Tibial nerve (tissue), 4 donors: ENCODE results near the gene MED12L. TPM values are rescaled to one million over a fixed set of nuclear protein-coding genes. Genes with fewer than 3 reads are reported as not detected.
A peak's percentile ranks its signal among the peaks of the same experiment; 100 is the strongest.
"Not testable (repeated sequence)": the region's sequence is repeated elsewhere in the genome, so short reads cannot be mapped to it uniquely, and the experiment has no call there.

Experiments
- DNase-seq, 2 donors: peaks; one replicate each; pipeline ENCODE4 v3.0.0-alpha.2; 2019; ENCODE audit warnings: low spot score in 2 of 2
- H3K27ac ChIP-seq, 4 donors: fragments of 200-600 bp; sonication (generic) in 3 of 4; one replicate each; pipeline ENCODE4 v1.5.1; 2017 to 2019; ENCODE audit warnings: mild to moderate bottlenecking in 1 of 4
- H3K27me3 ChIP-seq, 2 donors: fragments of 200-600 bp; sonication (generic) in 1 of 2; one replicate each; pipeline versions ENCODE4 v1.5.1 to v1.6.0; 2017 to 2019
- H3K36me3 ChIP-seq, 3 donors: fragments of 200-600 bp; sonication (generic); one replicate each; pipeline ENCODE4 v1.5.1; 2018 to 2019
- H3K4me1 ChIP-seq, 4 donors: fragments of 200-600 bp; sonication (generic) in 3 of 4; one replicate each; pipeline ENCODE4 v1.5.1; 2017 to 2019
- H3K4me3 ChIP-seq, 4 donors: fragments of 200-600 bp; sonication (generic) in 3 of 4; one replicate each; pipeline ENCODE4 v1.5.1; 2017 to 2019; ENCODE audit warnings: mild to moderate bottlenecking in 1 of 4, moderate library complexity in 1 of 4
- H3K9me3 ChIP-seq, 4 donors: fragments of 200-600 bp; sonication (generic) in 3 of 4; one replicate each; pipeline ENCODE4 v1.5.1; 2017 to 2019
- EP300 ChIP-seq, 2 donors: sonication (generic); formaldehyde crosslinking; IDR thresholded peaks; one replicate each; pipeline ENCODE4 v1.6.1; 2017; ENCODE audit warnings: antibody characterized with exemption in 2 of 2, mild to moderate bottlenecking in 1 of 2
- POLR2A ChIP-seq, 2 donors: fragments of 450-650 bp; IDR thresholded peaks; one replicate each; pipeline ENCODE4 v1.6.1; 2017; ENCODE audit warnings: antibody characterized with exemption in 2 of 2, mild to moderate bottlenecking in 2 of 2, moderate library complexity in 2 of 2
- whole genome bisulfite sequencing, 2 donors: methylation state at CpG; one replicate each; pipeline ENCODE4 v1.1.5; 2018; 5-methylcytosine and 5-hydroxymethylcytosine counted together
- total RNA-seq, 4 donors: library from RNA; depleted of rRNA; stranded (reverse); fragments of >200 nt; gene quantifications; one replicate each; pipeline ENCODE4 v1.1.0, GENCODE V29; 2016
- TF ChIP-seq, protein P1 (sequence below), 5 experiments: fragments of 200-600 bp in 3 of 5; fragments of 450-650 bp in 2 of 5; sonication (generic) in 3 of 5; IDR thresholded peaks; one replicate each; pipeline ENCODE4 v1.5.1; 2016 to 2019; ENCODE audit warnings: antibody characterized with exemption in 5 of 5, mild to moderate bottlenecking in 3 of 5, moderate library complexity in 2 of 5

MED12L gene
- total RNA-seq, 4 donors from 2014 or later, result 1.2 to 5.9 (median 2.4) TPM

DNA sequence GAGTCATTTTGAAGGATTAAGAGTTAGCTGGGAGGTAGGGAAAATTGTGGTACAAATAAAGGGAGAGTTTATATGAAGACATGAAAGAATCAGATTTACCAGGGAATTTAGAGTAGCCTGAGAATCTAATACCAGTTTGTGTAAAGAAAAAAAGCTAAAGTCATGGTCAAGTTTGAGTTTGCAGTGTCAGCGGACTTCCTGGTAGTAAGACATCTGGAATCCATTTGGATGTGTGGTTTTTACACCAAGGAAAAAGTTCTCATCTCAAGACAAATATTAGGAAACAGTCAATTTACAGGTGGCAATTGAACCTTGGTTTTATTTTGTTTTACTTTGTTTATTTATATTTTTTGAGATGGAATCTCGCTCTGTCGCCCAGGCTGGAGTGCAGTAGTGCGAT lies 300.6 kb downstream of the MED12L start:
- H3K9me3 ChIP-seq, result no peaks in the 10 kb centered on the region

DNA sequence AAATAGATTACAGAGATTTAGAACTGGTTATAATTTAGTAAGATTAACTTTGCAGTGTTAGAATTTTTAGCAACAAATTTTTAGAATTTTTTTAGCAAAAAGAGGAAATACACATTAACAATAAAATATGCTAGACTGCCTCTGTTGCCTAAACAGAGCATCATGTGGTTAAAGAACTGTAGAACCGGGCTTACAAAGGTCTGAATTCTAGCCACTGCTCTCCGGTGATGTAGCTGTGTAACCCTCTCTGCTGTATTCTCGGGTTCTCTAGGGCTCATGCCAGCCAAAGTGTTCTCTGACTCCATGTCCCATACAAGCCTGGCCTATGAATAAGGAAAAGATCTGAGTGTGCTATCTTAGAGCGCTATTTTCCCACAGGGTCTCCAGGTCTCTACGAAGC lies 302.0 kb downstream of the MED12L start:
- Histone ChIP-seq H3K36me3 (no peaks in the 10 kb centered on the region), H3K27me3 (no peaks in the 10 kb centered on the region), H3K9me3 (no peaks in the 10 kb centered on the region), H3K27ac (peak overlapping the region in 2 of 4 donors; percentile 29), H3K4me1 (peaks cover 0 to 36% (median 6%) of the 10 kb centered on the region in 4 donors), H3K4me3 (no peak overlapping the region)
- TF ChIP-seq POLR2A (IDR thresholded peaks at IDR 0.05), result no peak
- no peak for TF ChIP-seq EP300 (IDR thresholded peaks at IDR 0.05)
- TF ChIP-seq, protein P1, sequence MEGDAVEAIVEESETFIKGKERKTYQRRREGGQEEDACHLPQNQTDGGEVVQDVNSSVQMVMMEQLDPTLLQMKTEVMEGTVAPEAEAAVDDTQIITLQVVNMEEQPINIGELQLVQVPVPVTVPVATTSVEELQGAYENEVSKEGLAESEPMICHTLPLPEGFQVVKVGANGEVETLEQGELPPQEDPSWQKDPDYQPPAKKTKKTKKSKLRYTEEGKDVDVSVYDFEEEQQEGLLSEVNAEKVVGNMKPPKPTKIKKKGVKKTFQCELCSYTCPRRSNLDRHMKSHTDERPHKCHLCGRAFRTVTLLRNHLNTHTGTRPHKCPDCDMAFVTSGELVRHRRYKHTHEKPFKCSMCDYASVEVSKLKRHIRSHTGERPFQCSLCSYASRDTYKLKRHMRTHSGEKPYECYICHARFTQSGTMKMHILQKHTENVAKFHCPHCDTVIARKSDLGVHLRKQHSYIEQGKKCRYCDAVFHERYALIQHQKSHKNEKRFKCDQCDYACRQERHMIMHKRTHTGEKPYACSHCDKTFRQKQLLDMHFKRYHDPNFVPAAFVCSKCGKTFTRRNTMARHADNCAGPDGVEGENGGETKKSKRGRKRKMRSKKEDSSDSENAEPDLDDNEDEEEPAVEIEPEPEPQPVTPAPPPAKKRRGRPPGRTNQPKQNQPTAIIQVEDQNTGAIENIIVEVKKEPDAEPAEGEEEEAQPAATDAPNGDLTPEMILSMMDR (IDR thresholded peaks at IDR 0.05), result no peak
- WGBS, 2 donors, result 69 to 79% methylated on average over 5 of the region's 5 CpGs
- no peak for DNase-seq

More for the DNA sequence above, 300.6 kb downstream of the MED12L start:
- peak overlapping the region in 2 of 4 donors; percentile 81 to 84 for H3K27ac ChIP-seq
- no peak overlapping the region for H3K4me3 ChIP-seq
- no peaks in the 10 kb centered on the region for H3K36me3 ChIP-seq
- no peak for DNase-seq
- H3K27me3 ChIP-seq, result no peaks in the 10 kb centered on the region
- TF ChIP-seq, protein P1 (IDR thresholded peaks at IDR 0.05), result no peak
- peak in 1 of 2 donors; percentile 55 for TF ChIP-seq EP300 (IDR thresholded peaks at IDR 0.05)
- 52 to 75% methylated on average over 4 of the region's 4 CpGs for WGBS, 2 donors
- peaks cover 0 to 45% (median 7%) of the 10 kb centered on the region in 4 donors for H3K4me1 ChIP-seq

DNA sequence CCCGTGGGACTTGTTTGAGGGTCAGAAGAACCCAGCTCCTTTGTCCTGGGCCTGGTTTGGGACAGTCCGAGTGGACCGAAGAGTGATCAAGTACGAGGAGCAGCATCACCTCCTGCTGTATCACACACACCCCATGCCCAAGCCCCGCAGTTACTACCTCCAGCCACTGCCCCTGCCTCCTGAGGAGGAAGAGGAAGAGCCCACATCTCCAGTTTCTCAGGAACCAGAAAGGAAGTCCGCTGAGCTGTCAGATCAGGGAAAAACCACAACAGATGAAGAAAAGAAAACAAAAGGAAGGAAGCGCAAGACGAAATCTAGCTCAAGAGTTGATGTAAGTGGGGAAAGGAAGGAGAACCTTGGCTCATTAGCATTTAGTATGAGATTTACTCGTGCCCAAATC lies 302.4 kb downstream of the MED12L start:
- TF ChIP-seq EP300 (IDR thresholded peaks at IDR 0.05), result peak in 1 of 2 donors; percentile 39
- TF ChIP-seq, protein P1 (IDR thresholded peaks at IDR 0.05), result no peak
- TF ChIP-seq POLR2A (IDR thresholded peaks at IDR 0.05), result no peak
- 87 to 92% methylated on average over 9 of the region's 9 CpGs for WGBS, 2 donors
- Histone ChIP-seq H3K4me3 (no peak overlapping the region), H3K9me3 (no peaks in the 10 kb centered on the region), H3K4me1 (peaks cover 0 to 31% (median 4%) of the 10 kb centered on the region in 4 donors), H3K36me3 (no peaks in the 10 kb centered on the region), H3K27ac (peak overlapping the region in 2 of 4 donors; percentile 29), H3K27me3 (no peaks in the 10 kb centered on the region)
- DNase-seq, result no peak

DNA sequence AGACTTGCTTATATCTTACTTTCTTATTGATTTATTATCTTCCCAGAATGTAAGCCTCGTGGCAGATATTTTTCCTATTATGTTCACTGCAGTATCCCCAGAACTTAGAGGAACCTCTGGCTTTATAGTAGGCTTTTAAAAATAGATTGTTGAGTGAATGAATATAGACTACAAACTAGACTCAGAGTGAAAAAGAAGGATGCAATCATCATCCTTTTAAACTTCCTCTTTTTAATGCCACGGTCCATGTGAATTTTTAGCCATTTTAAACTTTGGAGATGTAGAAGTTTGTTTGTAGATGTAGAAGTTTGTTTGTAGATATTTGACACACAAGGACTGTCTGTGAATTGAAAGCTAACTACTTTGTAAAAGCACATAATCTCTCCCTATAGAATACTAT lies 306.3 kb downstream of the MED12L start:
- H3K27ac ChIP-seq, result no peak overlapping the region
- no peaks in the 10 kb centered on the region for H3K9me3 ChIP-seq
- WGBS, 2 donors, result 74% methylated on average over 2 of the region's 2 CpGs
- peaks cover 0 to 4% (median 0%) of the 10 kb centered on the region in 4 donors for H3K4me1 ChIP-seq
- H3K27me3 ChIP-seq, result no peaks in the 10 kb centered on the region
- TF ChIP-seq EP300 (IDR thresholded peaks at IDR 0.05) (no peak), POLR2A (IDR thresholded peaks at IDR 0.05) (no peak)
- TF ChIP-seq, protein P1 (IDR thresholded peaks at IDR 0.05), result no peak
- no peaks in the 10 kb centered on the region for H3K36me3 ChIP-seq
- H3K4me3 ChIP-seq, result no peak overlapping the region
- DNase-seq, result no peak

DNA sequence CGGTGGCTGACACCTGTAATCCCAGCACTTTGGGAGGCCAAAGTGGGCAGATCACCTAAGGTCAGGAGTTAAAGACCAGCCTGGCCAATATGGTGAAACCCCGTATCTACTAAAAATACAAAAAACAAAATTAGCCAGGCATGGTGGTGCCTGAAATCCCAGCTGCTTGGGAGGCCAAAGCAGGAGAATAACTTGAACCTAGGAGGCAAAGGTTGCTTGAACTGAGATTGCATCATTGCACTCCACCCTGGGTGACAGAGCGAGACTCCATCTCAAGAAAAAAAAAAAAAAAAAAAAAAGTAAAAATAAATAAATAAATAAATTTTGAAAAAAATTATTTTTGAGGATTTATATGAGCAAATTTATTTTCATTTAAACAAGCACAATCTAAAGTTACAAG lies 306.7 kb downstream of the MED12L start:
- WGBS, 2 donors, result 72 to 100% methylated on average over 3 of the region's 3 CpGs
- H3K27me3 ChIP-seq, H3K9me3 ChIP-seq, H3K27ac ChIP-seq, H3K4me1 ChIP-seq, DNase-seq, H3K4me3 ChIP-seq, H3K36me3 ChIP-seq: not testable (repeated sequence)
